HG03575 (cell line): Measurements from ENCODE around the gene IFNAR2.

Source experiments
- ATAC-seq: cut with Tn5 transposase; IDR thresholded peaks from one replicate; pipeline ENCODE4 v1.9.1; 2021; ENCODE audit not compliant: unreplicated experiment, insufficient number of reproducible peaks, low FRiP score; ENCODE audit errors: extremely low read depth

IFNAR2 gene

DNA sequence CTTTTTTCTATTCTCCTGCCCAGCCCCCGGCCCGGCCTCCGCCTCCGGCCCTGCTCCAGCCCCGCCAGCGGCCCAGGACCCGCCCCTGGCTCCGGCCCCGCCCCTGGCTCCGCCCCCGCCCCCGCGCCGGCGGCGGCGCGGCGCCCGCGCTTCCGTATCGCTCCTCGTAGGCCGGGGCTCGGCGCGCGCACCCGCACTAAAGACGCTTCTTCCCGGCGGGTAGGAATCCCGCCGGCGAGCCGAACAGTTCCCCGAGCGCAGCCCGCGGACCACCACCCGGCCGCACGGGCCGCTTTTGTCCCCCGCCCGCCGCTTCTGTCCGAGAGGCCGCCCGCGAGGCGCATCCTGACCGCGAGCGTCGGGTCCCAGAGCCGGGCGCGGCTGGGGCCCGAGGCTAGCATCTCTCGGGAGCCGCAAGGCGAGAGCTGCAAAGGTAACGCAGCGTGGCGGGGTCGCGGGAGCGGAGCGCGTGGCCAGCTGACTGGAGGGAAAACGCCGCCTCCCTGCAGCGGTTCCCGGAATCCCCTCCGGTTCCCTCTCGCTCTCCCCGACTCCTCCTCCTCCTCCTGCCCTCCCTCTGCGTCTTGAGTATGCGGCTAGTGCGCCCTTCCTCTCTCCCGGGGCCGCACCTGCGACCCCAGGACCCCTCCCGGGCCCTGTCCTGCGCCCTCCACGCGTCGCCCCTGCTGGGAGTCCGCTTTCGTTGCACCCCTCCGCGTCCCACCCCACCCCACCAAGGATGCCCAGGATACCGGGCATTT is at the start of gene IFNAR2:
IFNAR2 (plus strand) TSS at position 155 of the 761 bp plus-strand sequence. CDS start 11,985 bp downstream, outside the sequence.
- ATAC-seq: no peak

GRCh38 chr21:33185852-33186251 is 43.9 kb upstream of the IFNAR2 start:
- no peak for ATAC-seq

GRCh38 chr21:33187276-33187675 is 42.5 kb upstream of the IFNAR2 start:
- no peak for ATAC-seq

- ATAC-seq: no peak
Observed at GRCh38 chr21:33189237-33189636, 40.5 kb upstream of the IFNAR2 start.

- ATAC-seq: no peak
Observed at GRCh38 chr21:33189824-33190223, 39.9 kb upstream of the IFNAR2 start.

GRCh38 chr21:33196941-33197374 is 32.8 kb upstream of the IFNAR2 start:
- no peak for ATAC-seq

GRCh38 chr21:33197496-33197895 is 32.2 kb upstream of the IFNAR2 start:
- no peak for ATAC-seq

- ATAC-seq: no peak
Observed at GRCh38 chr21:33198346-33199099, 31.2 kb upstream of the IFNAR2 start.

GRCh38 chr21:33199100-33199464 is 30.7 kb upstream of the IFNAR2 start:
- ATAC-seq: no peak

DNA sequence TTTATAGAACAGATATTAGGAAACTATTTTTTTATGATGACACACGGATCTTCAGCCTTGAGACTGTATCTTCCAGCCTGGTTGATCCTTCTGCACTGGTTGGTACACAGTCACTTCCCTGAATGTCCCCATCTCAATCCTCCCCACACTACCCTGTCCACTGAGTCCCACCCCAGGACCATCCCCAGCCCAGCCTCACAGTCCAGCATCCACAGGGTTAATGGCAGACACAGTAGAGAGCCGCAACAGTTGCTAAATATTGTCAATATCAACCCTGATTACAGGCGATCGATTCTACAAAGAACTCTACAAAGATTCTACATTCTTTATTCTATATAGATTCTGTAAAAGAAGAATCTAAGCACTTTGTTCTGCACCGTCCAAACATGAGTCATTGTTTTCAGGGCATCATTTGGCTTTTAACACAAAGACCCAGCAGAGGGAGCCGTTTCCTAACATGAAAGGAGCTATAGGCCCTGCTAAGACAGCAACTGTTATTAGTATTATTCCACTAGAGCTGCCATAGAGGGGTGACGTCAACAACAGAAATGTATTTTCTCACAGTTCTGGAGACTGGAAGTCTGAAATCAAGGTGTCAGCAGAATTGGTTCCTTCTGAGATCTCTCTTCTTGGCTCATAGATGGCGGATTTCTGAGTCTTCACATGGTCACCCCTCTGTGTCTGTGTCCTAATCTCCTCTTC is 30.1 kb upstream of the IFNAR2 start:
- ATAC-seq: peak; percentile 40

DNA sequence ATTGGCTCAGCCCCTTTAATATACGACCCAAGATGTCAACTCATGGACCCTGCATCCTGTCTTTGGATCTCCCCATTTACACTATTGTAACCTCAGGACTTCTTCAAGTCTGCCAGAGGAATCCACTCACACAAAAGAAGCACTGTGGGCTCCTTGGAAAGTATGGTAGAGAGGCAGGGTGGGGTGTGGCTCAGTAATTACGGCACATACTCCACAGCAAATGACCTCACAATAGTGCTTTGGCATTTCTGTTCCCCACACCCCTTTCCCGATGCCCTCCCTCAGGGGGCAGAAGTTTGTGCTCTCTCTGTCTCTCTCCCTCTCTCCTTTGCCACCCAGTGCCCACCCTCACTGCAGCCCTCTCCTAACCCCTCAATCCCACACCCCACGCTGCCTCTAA is 27.8 kb upstream of the IFNAR2 start:
- ATAC-seq: no peak

GRCh38 chr21:33202464-33203363 is 27.0 kb upstream of the IFNAR2 start:
- ATAC-seq: no peak

GRCh38 chr21:33203371-33203724 is 26.4 kb upstream of the IFNAR2 start:
- no peak for ATAC-seq

- ATAC-seq: no peak
Observed at GRCh38 chr21:33205476-33205875, 24.3 kb upstream of the IFNAR2 start.

- no peak for ATAC-seq
Observed at GRCh38 chr21:33206771-33207281, 22.9 kb upstream of the IFNAR2 start.

GRCh38 chr21:33207449-33208149 is 22.1 kb upstream of the IFNAR2 start:
- no peak for ATAC-seq

DNA sequence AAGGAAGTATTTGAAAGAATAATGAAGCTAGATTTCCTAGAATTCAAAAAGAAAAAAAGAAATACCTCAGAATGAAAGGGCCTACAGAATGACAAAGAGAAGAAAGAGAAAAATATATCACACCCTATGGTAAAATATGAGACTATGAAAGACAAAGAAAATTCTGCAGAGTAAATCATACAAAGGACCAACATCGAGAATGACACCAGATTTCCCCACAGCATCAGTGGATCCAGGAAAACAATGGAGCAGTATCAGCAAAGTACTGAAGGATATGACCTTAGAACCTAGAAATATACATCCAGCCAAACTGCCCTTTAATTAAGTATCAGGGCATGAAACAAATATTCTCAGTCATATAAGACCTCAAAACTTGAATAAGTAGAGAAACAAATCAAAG is 21.2 kb upstream of the IFNAR2 start:
- no peak for ATAC-seq

- ATAC-seq: no peak
Observed at GRCh38 chr21:33211305-33211704, 18.4 kb upstream of the IFNAR2 start.
